K562 (cell line): ENCODE results near the gene SLC4A11. TPM values are rescaled to one million over a fixed set of nuclear protein-coding genes. Genes with fewer than 3 reads are reported as not detected.
A peak's percentile ranks its signal among the peaks of the same experiment; 100 is the strongest.

Experiments
- ATAC-seq: fragments of 200-7000 bp; cut with Tn5 transposase; 3 replicates; pipeline ENCODE4 v1.9.1; 2020; ENCODE audit warnings: moderate library complexity
- BruUV-seq: library from RNA; stranded (reverse); fragments of 400-500 nt; replicated peaks from 2 replicates; lab custom pipeline; 2021; lab: Mats Ljungman, UMichigan
- CTCF ChIA-PET: fragments of 300-600 bp; formaldehyde crosslinking; extraction: SDS; loops from one replicate; lab custom pipeline; 2021; ENCODE audit warnings: low intra/inter-chr PET ratio; lab: Yijun Ruan, JAX
- POLR2A ChIA-PET: fragments of 300-600, 350-650 bp; sonication (Branson Sonifier 250); formaldehyde crosslinking; extraction: SDS; loops from one replicate; lab custom pipeline; 2021; ENCODE audit warnings: antibody characterized with exemption, inconsistent platforms; lab: Yijun Ruan, JAX
- DNase-seq, 4 experiments: peaks; one replicate each; pipeline versions ENCODE4 v3.0.0 to v3.0.0-alpha.2; 2011 to 2018; ENCODE audit warnings: low spot score in 3 of 4, mixed read lengths in 3 of 4; ENCODE audit errors: extremely low read depth in 1 of 4
- FAIRE-seq: peaks from 2 replicates; lab custom pipeline; 2011; peaks lifted over from hg19 to GRCh38; lab: Jason Lieb, UNC
- H2AFZ ChIP-seq: 2 replicates; pipeline ENCODE4 v1.6.0; 2011; ENCODE audit warnings: low read depth, low read length, control low read depth, inconsistent platforms
- H3K27ac ChIP-seq: fragments of 200-600 bp; 3 replicates; pipeline ENCODE4 v1.8.0; 2011; ENCODE audit warnings: low read depth, mild to moderate bottlenecking, control low read depth, inconsistent platforms, low read length, moderate library complexity, mixed read lengths; ENCODE audit errors: extremely low read depth
- H3K27me3 ChIP-seq, 2 experiments: fragments of 300-600 bp in 1 of 2; 2 replicates in 1 of 2; 3 replicates in 1 of 2; pipeline versions ENCODE4 v1.6.0 to v1.8.0; 2011; ENCODE audit warnings: inconsistent platforms in 2 of 2, low read length in 2 of 2, mild to moderate bottlenecking in 1 of 2, mixed read lengths in 1 of 2, moderate library complexity in 1 of 2; ENCODE audit not compliant: control insufficient read depth in 2 of 2, insufficient read depth in 2 of 2
- H3K36me3 ChIP-seq: fragments of 300-600 bp; 3 replicates; pipeline ENCODE4 v1.8.0; 2011; ENCODE audit warnings: mild to moderate bottlenecking, low read length, inconsistent platforms; ENCODE audit not compliant: control insufficient read depth, insufficient read depth
- H3K4me1 ChIP-seq, 2 experiments: fragments of 200-600 bp in 1 of 2; replicated peaks in 1 of 2; 2 replicates in 1 of 2; 3 replicates in 1 of 2; pipeline versions ENCODE4 v1.5.1 to v1.8.0; 2011; ENCODE audit warnings: inconsistent platforms in 2 of 2, low read length in 2 of 2, mild to moderate bottlenecking in 1 of 2, mixed read lengths in 1 of 2, moderate library complexity in 1 of 2; ENCODE audit not compliant: control insufficient read depth in 2 of 2, insufficient read depth in 2 of 2
- H3K4me2 ChIP-seq: 2 replicates; pipeline ENCODE4 v1.6.1; 2011; ENCODE audit warnings: low read length, control low read depth, inconsistent platforms, mixed read lengths; ENCODE audit not compliant: insufficient read depth
- H3K4me3 ChIP-seq: fragments of 200-600 bp; sonication (generic), shearing (Covaris generic); 2 replicates; pipeline ENCODE4 v1.5.1; 2016; ENCODE audit warnings: control low read depth, inconsistent platforms
- H3K79me2 ChIP-seq: fragments of 200-600 bp; 3 replicates; pipeline ENCODE4 v1.8.0; 2011; ENCODE audit warnings: low read length, inconsistent platforms; ENCODE audit not compliant: control insufficient read depth, insufficient read depth
- H3K9ac ChIP-seq, 2 experiments: 2 replicates each; pipeline versions ENCODE4 v1.6.0 to v1.6.1; 2011; ENCODE audit warnings: low read depth in 2 of 2, low read length in 2 of 2, control low read depth in 1 of 2, inconsistent platforms in 1 of 2, mild to moderate bottlenecking in 1 of 2, mixed read lengths in 1 of 2; ENCODE audit not compliant: insufficient read depth in 1 of 2
- H3K9me1 ChIP-seq: one replicate; pipeline ENCODE4 v1.6.0; 2011; ENCODE audit warnings: inconsistent platforms, mild to moderate bottlenecking, low read length, moderate library complexity; ENCODE audit not compliant: control insufficient read depth, insufficient read depth
- H3K9me3 ChIP-seq: replicated peaks from 2 replicates; pipeline ENCODE4 v1.5.1; 2011; ENCODE audit warnings: low read depth, low read length, inconsistent platforms; ENCODE audit not compliant: control insufficient read depth, insufficient read depth
- H4K20me1 ChIP-seq: replicated peaks from 2 replicates; pipeline ENCODE4 v1.6.1; 2011; ENCODE audit warnings: low read length, inconsistent platforms, mixed read lengths; ENCODE audit not compliant: control insufficient read depth, insufficient read depth
- DEAF1 ChIP-seq: fragments of 450-650 bp; formaldehyde crosslinking; IDR thresholded peaks from 2 replicates; pipeline ENCODE4 v1.4.0; 2020; ENCODE audit warnings: mild to moderate bottlenecking, moderate library complexity
- MYBL2 ChIP-seq, 2 experiments: fragments of 450-650 bp in 1 of 2; sonication (generic) in 1 of 2; formaldehyde crosslinking in 1 of 2; IDR thresholded peaks; 2 replicates each; pipeline versions ENCODE4 v1.6.1 to v1.8.1; 2017 to 2022; ENCODE audit warnings: borderline replicate concordance in 1 of 2, inconsistent platforms in 1 of 2, low read depth in 1 of 2, mild to moderate bottlenecking in 1 of 2, missing genetic modification reagents in 1 of 2, moderate library complexity in 1 of 2
- POLR2G ChIP-seq: fragments of 200-400 bp; formaldehyde crosslinking; IDR thresholded peaks from 2 replicates; pipeline ENCODE4 v1.6.1; 2017; ENCODE audit warnings: low read depth, mild to moderate bottlenecking, antibody characterized with exemption, low read length, moderate library complexity
- POLR3A ChIP-seq: IDR thresholded peaks from 2 replicates; pipeline ENCODE4 v1.6.1; 2011; ENCODE audit warnings: borderline replicate concordance, mild to moderate bottlenecking, moderate library complexity; ENCODE audit not compliant: insufficient read length, insufficient read depth; ENCODE audit errors: extremely low read depth
- ZBTB12 ChIP-seq: fragments of 250-450 bp; sonication (Bioruptor Pico); IDR thresholded peaks from 2 replicates; pipeline ENCODE4 v1.4.0; 2020
- ZBTB33 ChIP-seq: sonication (generic); formaldehyde crosslinking; IDR thresholded peaks from 2 replicates; pipeline ENCODE4 v1.8.1; 2023; ENCODE audit warnings: mild to moderate bottlenecking, missing genetic modification reagents
- WGBS: fragments of 100-300 bp; shearing (Covaris generic); methylation state at CpG from one replicate; pipeline ENCODE4 v1.1.6; 2016; ENCODE audit warnings: low coverage, mixed read lengths; ENCODE audit not compliant: insufficient coverage; ENCODE audit errors: missing lambda C conversion rate; 5-methylcytosine and 5-hydroxymethylcytosine counted together
- in situ Hi-C: fragments of 300-500 bp; cut with MboI; formaldehyde crosslinking; loops from 4 replicates; pipeline ENCODE4 v1.15.0; 2018; ENCODE audit warnings: inconsistent platforms, mixed read lengths
- intact Hi-C: fragments of 100-400 bp; cut with micrococcal nuclease; formaldehyde crosslinking; loops from 2 replicates; pipeline ENCODE4 v1.14.2; 2022
- polyA plus RNA-seq, 8 experiments: library from polyadenylated mRNA; depleted of rRNA in 4 of 8; stranded (reverse) in 5 of 8; unstranded in 3 of 8; fragments of >200 nt; fragmentation: Nextera tagmentation in 2 of 8; fragmentation: Illumina TruSeq in 1 of 8; extraction: Ambion mirVana in 2 of 8; extraction: Trizol in 1 of 8; gene quantifications; 2 replicates each; pipeline versions ENCODE4 v1.2.1 to v1.2.3, GENCODE V29; 2011 to 2014; ENCODE audit warnings: inconsistent platforms in 1 of 8, missing spikeins in 1 of 8
- total RNA-seq, 7 experiments: library from RNA; depleted of rRNA in 6 of 7; stranded (reverse); fragments of >200 nt in 6 of 7; fragmentation: Illumina TruSeq in 2 of 7; extraction: Trizol in 2 of 7; gene quantifications; 2 replicates each; pipeline versions ENCODE4 v1.2.1 to v1.2.3, GENCODE V29; 2011 to 2021; ENCODE audit warnings: low replicate concordance in 1 of 7

Gene SLC4A11
- total and polyA plus RNA-seq, 9 of the 15 experiments (the other 6 are each of a cell fraction or from before 2014, with no cell fraction given), result 0.10 to 2.0 (median 0.20) TPM

- no peaks in the 10 kb centered on the region for H3K79me2 ChIP-seq
- TF ChIP-seq MYBL2 (IDR thresholded peaks at IDR 0.05; ENCODE audit: low read depth) (no peak), MYBL2 (CRISPR knock-in tag; IDR thresholded peaks at IDR 0.05; ENCODE audit: borderline replicate concordance) (no peak), DEAF1 (no peak), POLR3A (no peak), ZBTB12 (CRISPR knock-in tag) (no peak), ZBTB33 (CRISPR knock-in tag) (peak; percentile 7; the same call in 1 of the 2 replicates), POLR2G (peak; percentile 14; the same call in 1 of the 2 replicates)
- TF ChIP-seq, all 486 proteins: peak for 2
- no peak for ATAC-seq
Observed at GRCh38 chr20:3228750-3229032, 10.3 kb downstream of the SLC4A11 start.

More at GRCh38 chr20:3228750-3229032, 10.3 kb downstream of the SLC4A11 start:
- H2AFZ ChIP-seq, result no peak overlapping the region
- no peak overlapping the region for H3K4me3 ChIP-seq
- DNase-seq (no peak), FAIRE-seq (no peak)
- H4K20me1 ChIP-seq, result no peaks in the 10 kb centered on the region
- no TSS peak for BruUV-seq
- no peaks in the 10 kb centered on the region for H3K27me3 ChIP-seq
- in situ Hi-C loops (no loop called here), intact Hi-C loops (no loop called here)
- no peak overlapping the region for H3K27ac ChIP-seq
- no peaks in the 10 kb centered on the region for H3K9me3 ChIP-seq
- WGBS, result no CpG with 5 or more reads among the region's 11 CpGs
- no peak overlapping the region for H3K4me2 ChIP-seq
- POLR2A ChIA-PET, result no interaction called here
- no peak overlapping the region for H3K9ac ChIP-seq
- H3K4me1 ChIP-seq, result peaks cover 0 to 33% of the 10 kb centered on the region in 2 experiments; a peak in 2 of 5 replicates
- CTCF ChIA-PET, result no interaction called here
- H3K36me3 ChIP-seq, result 0 out of 3 replicates have a peak, but pooled peaks cover 2% of the 10 kb centered on the region
- no peaks in the 10 kb centered on the region for H3K9me1 ChIP-seq
